ENCODE data around the gene ESRRG.

Gene ESRRG

GRCh38 chr1:216499581-216500272 lies 223.5 kb downstream of the ESRRG start:
- no peak for DNase-seq

GRCh38 chr1:216498277-216498676 lies 225.0 kb downstream of the ESRRG start:
- no peak for DNase-seq

GRCh38 chr1:216485042-216485441 lies 238.2 kb downstream of the ESRRG start:
- DNase-seq, result no peak

GRCh38 chr1:216483672-216484401 lies 239.4 kb downstream of the ESRRG start:
- DNase-seq, result no peak

- no peak for DNase-seq
These were observed 240.6 kb downstream of the ESRRG start for GRCh38 chr1:216482620-216483019.

GRCh38 chr1:216478238-216478637 lies 245.0 kb downstream of the ESRRG start:
- DNase-seq, result no peak

GRCh38 chr1:216476341-216476740 lies 246.9 kb downstream of the ESRRG start:
- DNase-seq, result no peak

- DNase-seq, result no peak
These were observed 247.5 kb downstream of the ESRRG start for GRCh38 chr1:216475659-216476276.

- DNase-seq, result no peak
These were observed 256.9 kb downstream of the ESRRG start for GRCh38 chr1:216466162-216466801.

GRCh38 chr1:216464489-216464888 lies 258.7 kb downstream of the ESRRG start:
- DNase-seq, result no peak

GRCh38 chr1:216462066-216462775 lies 261.0 kb downstream of the ESRRG start:
- no peak for DNase-seq

GRCh38 chr1:216461466-216461865 lies 261.8 kb downstream of the ESRRG start:
- no peak for DNase-seq

GRCh38 chr1:216459651-216460207 lies 263.5 kb downstream of the ESRRG start:
- DNase-seq, result no peak

GRCh38 chr1:216458812-216459211 lies 264.4 kb downstream of the ESRRG start:
- DNase-seq, result no peak

- DNase-seq, result no peak
These were observed 265.9 kb downstream of the ESRRG start for GRCh38 chr1:216457356-216457755.

- DNase-seq, result no peak
These were observed 266.5 kb downstream of the ESRRG start for GRCh38 chr1:216456682-216457081.

- DNase-seq, result no peak
These were observed 269.5 kb downstream of the ESRRG start for GRCh38 chr1:216453777-216454176.
